Stimulated activated CD4-positive, alpha-beta T cell treated with anti-CD3 and anti-CD28 coated beads, Interleukin-12 subunit alpha, Interleukin-12 subunit beta, amount 100 ng/mL, for 24 hours (primary cell): ENCODE results near the gene ZNF197.
"Not testable (repeated sequence)": the region's sequence is repeated elsewhere in the genome, so short reads cannot be mapped to it uniquely, and the experiment has no call there.

Source experiments
- DNase-seq, 2 experiments: peaks; one replicate each; pipeline ENCODE4 v3.0.0-alpha.2; 2020; ENCODE audit warnings: low read depth in 2 of 2

ZNF197 gene

DNA sequence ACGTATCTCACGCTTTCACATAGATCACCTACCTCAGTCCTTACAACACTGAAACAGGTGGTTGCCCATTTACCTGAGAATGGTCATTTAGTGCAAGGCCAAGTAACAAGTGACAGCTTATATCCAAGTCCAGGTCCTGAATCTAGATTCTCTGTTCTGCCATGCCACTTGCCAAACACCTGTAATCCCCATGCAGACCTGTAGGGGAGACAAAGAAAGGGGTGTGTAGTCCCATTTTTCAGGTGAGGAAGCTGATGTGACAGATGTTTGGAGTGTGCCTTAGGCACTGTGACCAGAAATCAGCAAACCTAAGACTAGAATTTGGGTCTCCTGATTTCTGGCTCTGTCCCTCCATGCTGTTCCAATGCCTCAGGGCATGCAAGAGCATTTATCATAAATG, 36.4 kb downstream of the ZNF197 start:
- no peak for DNase-seq

GRCh38 chr3:44665173-44665572, 40.3 kb downstream of the ZNF197 start:
- DNase-seq: no peak

- no peak for DNase-seq
Observed at GRCh38 chr3:44666346-44666745, 41.5 kb downstream of the ZNF197 start.

- DNase-seq: no peak
Observed at GRCh38 chr3:44669760-44670159, 44.9 kb downstream of the ZNF197 start.

DNA sequence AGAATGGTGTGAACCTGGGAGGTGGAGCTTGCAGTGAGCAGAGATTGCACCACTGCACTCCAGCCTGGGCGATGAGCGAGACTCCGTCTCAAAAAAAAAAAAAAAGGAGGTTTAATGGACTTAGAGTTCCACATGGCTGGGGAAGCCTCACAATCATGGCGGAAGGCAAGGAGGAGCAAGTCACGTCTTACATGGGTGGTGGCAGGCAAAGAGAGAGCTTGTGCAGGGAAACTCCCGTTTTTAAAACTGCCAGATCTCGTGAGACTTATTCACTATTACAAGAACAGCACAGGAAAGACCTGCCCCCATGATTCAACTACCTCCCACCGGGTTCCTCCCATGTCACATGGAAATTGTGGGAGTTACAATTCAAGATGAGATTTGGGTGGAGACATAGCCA, 48.6 kb downstream of the ZNF197 start:
- not testable (repeated sequence) for DNase-seq

GRCh38 chr3:44674211-44674610, 49.4 kb downstream of the ZNF197 start:
- DNase-seq: no peak

DNA sequence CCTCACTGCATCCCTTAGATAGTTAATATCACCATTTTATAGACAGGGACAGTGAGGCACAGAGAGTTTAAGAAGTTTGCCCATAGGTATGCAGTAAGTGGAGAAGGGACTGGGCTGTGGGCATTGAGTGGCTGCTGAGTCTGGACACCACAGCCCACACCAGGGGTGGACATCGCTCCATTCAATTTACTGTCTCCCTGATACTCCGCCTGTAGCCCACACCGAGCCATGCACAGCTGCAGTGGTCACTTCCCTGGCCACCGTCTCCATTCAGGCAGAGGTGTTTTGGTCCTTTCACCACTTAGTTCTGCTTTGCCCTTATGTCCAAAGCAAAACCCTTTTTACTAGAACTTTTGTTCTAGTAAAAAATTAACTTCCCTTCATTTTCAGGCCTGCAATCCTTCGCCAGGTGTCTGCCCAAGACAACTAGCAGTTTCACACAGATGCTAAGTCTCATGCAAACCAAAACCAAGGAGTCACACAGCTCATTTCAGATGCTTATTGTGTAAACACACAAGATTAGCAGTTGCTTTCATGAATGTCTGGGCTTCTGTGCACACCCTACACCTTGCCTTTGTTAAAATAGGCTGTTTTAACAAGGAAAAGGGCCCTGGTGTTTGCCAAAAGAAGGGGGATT, 53.8 kb downstream of the ZNF197 start:
- no peak for DNase-seq

DNA sequence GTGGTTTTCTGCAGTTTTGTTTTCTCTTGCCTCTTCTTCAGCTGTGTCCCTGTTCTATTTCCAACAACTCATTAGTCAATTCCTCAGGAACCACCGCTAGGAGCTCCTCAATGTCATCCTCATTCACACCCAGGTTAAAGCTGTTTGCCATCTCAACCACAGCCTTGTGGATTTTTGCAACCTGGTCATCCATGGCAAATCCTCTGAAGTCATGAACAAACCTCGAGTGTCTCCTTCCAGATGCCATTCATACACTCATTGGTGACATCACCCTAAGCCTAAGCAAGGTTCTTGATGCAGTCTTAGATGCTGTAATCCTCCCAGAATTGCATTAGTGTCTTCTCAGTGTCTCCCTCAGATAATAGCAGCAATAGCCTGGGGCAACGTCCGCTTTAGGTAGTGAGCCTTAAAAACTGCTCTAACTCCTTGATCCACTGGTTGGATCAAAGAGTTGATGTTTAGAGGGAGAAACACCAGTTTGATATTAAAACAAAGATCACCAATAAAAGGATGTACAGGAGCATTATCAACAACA, 56.2 kb downstream of the ZNF197 start:
- no peak for DNase-seq

DNA sequence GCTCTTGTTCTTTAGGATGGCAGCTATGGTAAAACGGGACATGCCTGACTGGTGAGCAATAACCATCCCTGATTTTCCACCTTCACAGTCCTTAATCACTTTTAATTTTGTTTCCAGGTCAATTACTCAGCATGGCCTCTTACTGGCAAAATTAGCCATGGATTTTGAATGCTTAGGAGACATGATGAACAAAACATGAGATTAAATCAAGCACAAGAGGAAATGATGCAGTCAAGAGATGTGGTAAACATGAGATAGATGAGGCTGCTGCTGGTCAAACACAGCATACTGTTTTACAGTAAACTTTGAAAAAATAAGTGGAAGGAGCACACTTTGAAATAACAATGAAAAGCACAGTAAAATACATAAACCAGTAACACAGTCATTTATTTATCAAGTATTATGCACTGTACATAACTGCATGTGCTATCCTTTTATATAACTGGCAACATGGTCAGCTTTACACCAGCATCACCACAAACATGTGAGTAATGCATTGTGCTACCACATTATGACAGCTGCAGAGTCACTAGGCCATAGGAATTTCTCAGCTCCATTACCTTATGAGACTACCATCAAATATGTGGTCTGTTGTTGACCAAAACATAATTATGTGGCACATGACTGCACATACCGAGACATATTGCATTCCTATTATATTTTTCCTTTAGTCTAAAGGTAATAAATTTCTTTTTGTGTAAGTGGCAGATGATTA, 57.5 kb downstream of the ZNF197 start:
- no peak for DNase-seq

- DNase-seq: peak; percentile 34 to 35
Observed at GRCh38 chr3:44685128-44685800, 60.4 kb downstream of the ZNF197 start.

- DNase-seq: no peak
Observed at GRCh38 chr3:44687898-44688297, 63.1 kb downstream of the ZNF197 start.
